ENCODE results near the gene RAPGEF6.

GRCh38 chr5:131393498-131393968, 241.5 kb downstream of the RAPGEF6 start:
- TF ChIP-seq CTCF (conservative IDR thresholded peaks at IDR 0.05; ENCODE audit: low read depth, low read length) (no peak), EZH2 (IDR thresholded peaks at IDR 0.05; ENCODE audit: borderline replicate concordance, low read depth, low read length, poor library complexity, severe bottlenecking) (no peak)

Data from A673 (cell line).